CD4-positive, alpha-beta T cell treated with Interferon gamma for 1 hour (primary cell): ENCODE results near the gene AUTS2.

ENCODE experiments used
- DNase-seq: peaks from one replicate; pipeline ENCODE4 v3.0.0-alpha.2; 2020

The AUTS2 gene

GRCh38 chr7:70696201-70696754, 1098.0 kb downstream of the AUTS2 start:
- DNase-seq = no peak

GRCh38 chr7:70698219-70698832, 1100.1 kb downstream of the AUTS2 start:
- DNase-seq = no peak

GRCh38 chr7:70699271-70699670, 1101.0 kb downstream of the AUTS2 start:
- DNase-seq = no peak

- no peak for DNase-seq
These were observed 1102.0 kb downstream of the AUTS2 start for GRCh38 chr7:70700055-70700940.

- DNase-seq = no peak
These were observed 1102.7 kb downstream of the AUTS2 start for GRCh38 chr7:70700941-70701425.

- DNase-seq = no peak
These were observed 1103.2 kb downstream of the AUTS2 start for GRCh38 chr7:70701477-70701876.

- DNase-seq = no peak
These were observed 1103.7 kb downstream of the AUTS2 start for GRCh38 chr7:70701991-70702390.

GRCh38 chr7:70703785-70704184, 1105.5 kb downstream of the AUTS2 start:
- DNase-seq = no peak

- DNase-seq = no peak
These were observed 1106.6 kb downstream of the AUTS2 start for GRCh38 chr7:70704831-70705346.

GRCh38 chr7:70706204-70706603, 1107.9 kb downstream of the AUTS2 start:
- no peak for DNase-seq

GRCh38 chr7:70706698-70707097, 1108.4 kb downstream of the AUTS2 start:
- no peak for DNase-seq

GRCh38 chr7:70707823-70708243, 1109.6 kb downstream of the AUTS2 start:
- no peak for DNase-seq

- DNase-seq = no peak
These were observed 1111.8 kb downstream of the AUTS2 start for GRCh38 chr7:70710011-70710480.

- no peak for DNase-seq
These were observed 1112.4 kb downstream of the AUTS2 start for GRCh38 chr7:70710651-70711050.

- DNase-seq = no peak
These were observed 1113.2 kb downstream of the AUTS2 start for GRCh38 chr7:70711452-70711851.

- DNase-seq = no peak
These were observed 1114.7 kb downstream of the AUTS2 start for GRCh38 chr7:70712942-70713341.

- no peak for DNase-seq
These were observed 1116.3 kb downstream of the AUTS2 start for GRCh38 chr7:70714506-70715038.

- DNase-seq = no peak
These were observed 1119.5 kb downstream of the AUTS2 start for GRCh38 chr7:70717553-70718329.

- DNase-seq = no peak
These were observed 1120.8 kb downstream of the AUTS2 start for GRCh38 chr7:70719125-70719524.

- no peak for DNase-seq
These were observed 1122.1 kb downstream of the AUTS2 start for GRCh38 chr7:70720191-70720873.

- no peak for DNase-seq
These were observed 1123.2 kb downstream of the AUTS2 start for GRCh38 chr7:70721500-70721899.

GRCh38 chr7:70723339-70723738, 1125.1 kb downstream of the AUTS2 start:
- DNase-seq = no peak
